HG02678 (cell line): ENCODE measurements around the gene CRELD2.

Experiments
- ATAC-seq: cut with Tn5 transposase; IDR thresholded peaks from one replicate; pipeline ENCODE4 v1.9.1; 2021; ENCODE audit warnings: mild to moderate bottlenecking, moderate library complexity; ENCODE audit not compliant: unreplicated experiment

CRELD2 gene

DNA sequence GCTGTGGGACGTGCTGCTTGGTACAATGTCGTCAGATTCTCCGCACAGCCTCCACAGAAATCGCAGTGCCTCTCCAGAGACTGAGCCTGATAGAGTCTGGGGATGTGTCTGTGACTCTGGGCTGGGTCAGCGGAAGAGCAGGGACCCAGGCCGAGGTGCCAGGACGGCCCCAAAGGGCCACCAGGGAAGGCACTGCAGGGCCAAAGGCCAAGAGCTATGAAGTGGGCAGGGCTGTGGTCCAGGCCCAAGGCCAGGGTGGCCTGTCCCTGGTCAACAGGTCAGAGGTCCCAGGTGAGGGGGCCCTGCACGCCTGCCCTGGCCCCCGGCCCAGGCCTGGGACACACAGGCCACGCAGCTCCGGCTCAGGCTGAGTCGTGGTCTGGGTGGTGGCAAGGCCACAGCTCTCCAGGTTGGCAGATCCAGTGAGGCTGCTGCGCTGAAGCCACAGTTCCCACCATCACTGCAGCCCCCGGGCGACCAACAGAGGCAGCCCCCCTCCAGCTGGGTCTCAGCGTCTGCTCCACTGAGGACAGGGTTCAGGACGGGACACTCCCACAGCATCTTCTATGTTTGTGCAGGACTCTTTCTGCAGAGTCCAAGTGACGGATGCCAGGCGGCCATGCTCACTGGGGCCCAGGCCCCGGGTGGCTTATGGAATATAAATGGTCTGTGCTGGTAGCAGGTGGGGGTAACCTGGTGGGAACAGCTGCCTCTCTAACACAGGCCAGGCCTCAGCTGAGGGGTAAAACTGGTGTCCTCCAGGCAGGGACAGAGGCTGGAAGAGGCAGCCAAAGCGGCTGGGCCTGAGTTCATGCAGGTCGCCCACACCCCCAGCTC, 37.4 kb downstream of the CRELD2 start:
- ATAC-seq, result no peak

DNA sequence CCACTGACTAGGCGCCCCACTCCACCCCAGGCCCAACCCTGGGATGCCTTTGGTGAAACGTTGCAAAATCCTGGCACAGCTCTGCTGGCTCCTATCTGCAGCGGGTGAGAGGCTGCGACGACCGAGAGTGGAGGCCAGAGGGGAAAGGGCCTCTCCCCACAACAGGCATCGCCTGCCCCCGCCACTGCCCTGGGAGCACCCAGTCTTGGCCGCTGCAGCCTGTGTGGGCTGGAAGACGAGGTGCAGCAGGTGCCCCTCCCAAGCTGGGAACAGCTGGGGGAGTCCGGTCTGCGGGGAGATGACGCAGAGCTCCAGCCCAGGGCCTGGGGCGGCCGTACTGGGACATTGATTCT, 38.0 kb downstream of the CRELD2 start:
- ATAC-seq, result no peak

DNA sequence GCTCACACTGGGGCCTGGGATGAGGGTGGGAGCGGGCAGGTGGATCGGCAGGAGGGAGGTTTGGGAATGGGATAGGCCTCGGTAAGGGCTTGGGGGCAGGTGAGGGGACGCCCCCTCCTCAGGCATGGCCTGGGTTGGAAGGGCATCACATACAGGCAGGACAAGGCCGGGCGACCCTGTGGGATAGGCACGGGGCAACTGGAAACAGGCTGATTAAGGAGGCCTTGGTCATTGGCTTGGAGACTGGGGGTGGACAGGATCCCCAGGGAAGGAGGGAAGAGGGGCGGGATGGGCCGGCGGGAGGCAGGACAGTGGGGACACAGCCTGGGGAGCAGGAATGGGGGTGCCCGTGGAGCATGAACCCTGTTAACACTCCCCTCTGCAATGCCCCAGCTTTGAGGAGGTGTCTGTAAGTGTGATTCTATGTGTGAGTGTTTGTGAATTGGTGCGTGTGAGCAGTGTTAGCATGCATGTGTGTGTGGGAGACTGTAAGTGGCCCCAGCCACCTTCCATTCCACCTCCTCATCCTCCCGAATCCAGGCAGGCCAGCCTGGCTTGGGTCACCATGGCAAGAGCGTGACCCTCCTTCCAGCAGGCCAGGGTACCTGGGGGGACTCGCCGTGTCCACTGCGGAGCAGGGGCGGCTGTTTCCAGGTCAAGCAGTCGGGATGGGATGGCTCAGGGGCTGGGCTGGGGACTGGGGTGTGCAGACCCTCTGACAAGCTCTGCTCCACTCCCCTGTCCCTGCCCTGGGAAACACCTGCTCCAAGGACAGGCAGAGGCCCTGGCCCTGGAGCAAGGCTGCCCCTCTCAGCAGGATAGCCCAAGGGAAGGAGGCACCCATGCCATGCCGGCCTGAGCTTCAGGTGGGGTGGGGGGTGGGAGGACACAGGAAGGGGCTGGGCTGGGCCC, 38.7 kb downstream of the CRELD2 start:
- no peak for ATAC-seq

DNA sequence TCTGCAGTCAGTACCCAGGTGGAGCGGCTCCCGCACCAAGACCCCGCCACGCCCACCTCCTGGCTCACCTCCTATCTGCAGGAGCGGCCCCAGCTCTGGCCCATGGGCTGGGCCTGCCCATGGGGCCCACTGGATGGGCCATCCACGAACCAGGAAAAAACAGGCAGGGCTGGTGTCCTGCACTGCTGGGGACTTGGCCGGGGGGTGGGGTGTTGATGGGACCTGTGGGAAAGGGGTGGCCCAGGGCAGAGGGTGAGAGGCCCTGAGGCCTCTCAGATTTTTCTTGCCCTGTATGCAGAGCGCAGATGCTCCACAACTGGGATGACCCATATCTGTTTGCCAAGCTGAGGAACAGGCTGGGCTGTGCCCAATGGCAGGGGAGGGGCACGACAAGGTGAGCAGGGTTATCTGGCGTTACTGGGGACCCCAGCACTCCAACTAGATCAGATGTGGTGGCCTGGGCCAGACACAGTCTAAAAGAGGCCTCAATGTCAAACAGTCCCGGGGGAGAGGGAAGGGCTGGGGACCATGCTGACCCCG, 39.5 kb downstream of the CRELD2 start:
- no peak for ATAC-seq

DNA sequence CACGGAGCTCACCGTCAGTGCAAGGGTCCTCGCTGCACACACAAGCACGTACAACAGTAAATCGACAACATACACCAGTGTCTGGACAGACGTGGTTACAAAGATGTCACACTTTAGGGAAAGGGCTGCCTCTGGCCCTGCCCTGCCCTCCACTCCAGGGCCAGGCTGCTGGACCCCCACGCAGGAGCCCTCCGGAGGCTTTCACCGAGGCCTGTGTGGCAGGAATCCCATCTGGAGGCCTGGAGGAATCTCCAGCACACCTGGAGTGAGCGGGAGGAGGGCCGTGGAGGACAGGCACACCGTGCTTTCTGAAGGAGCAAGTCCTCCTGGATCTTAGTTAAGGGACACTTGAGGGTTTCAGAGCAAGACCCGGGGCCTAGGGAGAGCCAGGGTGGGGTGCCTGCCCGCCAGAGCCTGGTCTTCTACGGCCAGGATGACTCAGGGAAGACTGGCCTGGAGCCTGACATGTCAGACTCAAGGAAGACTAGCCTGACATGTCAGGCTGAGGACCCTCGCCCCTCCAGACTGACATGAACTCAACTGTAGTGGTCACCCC, 40.0 kb downstream of the CRELD2 start:
- ATAC-seq, result no peak

DNA sequence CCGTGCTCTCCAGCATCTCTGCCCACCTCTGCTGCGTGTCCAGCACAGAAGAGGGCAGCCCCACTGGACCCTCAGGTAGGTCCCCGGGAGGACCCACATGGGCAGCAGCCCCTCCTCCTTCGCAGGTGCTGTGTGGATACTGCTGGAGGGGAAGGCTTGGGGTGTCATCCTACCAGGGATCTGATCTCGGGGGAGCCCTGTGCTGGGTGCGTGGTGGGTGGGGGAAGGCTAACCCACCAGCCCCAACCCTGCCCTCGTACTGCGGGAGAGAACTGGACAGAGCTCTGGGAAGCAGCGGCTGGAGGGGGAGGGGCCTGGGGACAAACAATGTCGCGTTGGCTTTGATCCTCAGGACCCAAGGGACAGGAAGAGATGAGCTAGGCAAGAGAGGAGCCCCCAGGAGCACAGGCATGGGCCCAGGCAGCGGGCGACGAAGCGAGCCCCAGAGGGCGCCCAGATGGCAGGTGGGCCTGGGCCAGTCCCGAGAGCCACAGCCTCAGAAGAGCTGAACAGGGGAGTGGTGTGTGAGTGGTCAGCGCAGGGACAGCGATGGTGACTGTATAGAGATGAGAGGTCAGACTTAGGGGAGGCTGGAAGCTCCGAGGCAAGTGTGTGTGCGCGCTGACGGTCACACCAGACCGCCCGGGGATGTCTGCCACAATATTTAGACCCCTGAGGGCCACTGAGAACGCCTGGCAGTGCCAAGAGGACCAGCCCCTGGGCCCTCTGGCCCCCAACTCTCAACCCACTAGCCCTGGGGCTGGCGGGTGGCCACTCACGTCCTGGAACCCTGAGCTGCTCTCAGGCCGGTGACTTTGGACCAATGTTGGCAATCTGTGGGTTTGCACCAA, 40.7 kb downstream of the CRELD2 start:
- ATAC-seq, result no peak

DNA sequence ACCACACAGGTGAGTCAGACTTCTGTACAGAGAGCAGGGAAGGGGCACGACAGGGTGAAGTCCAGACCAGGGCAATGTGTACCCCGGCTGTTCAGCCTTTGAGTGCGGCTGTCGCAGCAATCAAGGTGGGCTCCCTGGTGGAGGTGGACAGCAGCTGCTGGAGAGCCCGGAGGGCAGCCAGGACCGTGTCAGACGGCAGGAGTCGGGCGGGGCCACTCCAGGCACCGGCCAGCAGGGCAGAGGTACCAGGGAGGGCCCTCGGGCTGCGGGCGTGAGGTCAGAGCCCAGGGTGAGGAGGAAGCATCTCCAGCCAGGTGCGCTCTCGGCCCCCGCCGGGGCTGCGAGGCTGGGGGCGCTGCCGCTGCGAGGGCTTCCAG, 41.3 kb downstream of the CRELD2 start:
- no peak for ATAC-seq

DNA sequence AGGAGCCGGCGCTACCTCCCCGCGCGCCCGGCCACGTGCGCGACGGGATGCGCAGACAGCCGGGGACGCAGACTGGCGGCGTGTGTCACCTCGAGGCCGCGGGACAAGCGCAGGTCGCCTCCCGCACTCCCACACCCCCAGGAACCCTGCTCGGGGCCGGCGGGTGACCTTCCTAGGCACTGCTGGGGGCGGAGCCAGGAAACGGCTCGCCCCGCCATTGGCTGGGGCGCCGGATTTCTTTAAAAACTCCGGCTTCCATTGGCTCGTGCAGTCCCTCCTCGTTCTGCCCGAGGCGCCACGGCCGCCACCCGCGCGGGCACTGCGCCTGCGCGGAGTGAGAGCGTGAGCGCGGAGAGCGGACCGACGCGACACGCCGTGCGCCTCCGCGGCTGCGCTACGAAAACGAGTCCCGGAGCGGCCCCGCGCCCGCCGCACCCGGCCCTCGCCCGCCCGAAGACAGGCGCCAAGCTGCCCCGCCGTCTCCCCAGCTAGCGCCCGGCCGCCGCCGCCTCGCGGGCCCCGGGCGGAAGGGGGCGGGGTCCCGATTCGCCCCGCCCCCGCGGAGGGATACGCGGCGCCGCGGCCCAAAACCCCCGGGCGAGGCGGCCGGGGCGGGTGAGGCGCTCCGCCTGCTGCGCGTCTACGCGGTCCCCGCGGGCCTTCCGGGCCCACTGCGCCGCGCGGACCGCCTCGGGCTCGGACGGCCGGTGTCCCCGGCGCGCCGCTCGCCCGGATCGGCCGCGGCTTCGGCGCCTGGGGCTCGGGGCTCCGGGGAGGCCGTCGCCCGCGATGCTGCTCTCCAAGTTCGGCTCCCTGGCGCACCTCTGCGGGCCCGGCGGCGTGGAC, 41.9 kb downstream of the CRELD2 start, which contains the start of gene PIM3:
PIM3 (plus strand) TSS at position 614 of the 846 bp plus-strand sequence; CDS start at position 790, 176 bp downstream.
- ATAC-seq, result peak; percentile 75

DNA sequence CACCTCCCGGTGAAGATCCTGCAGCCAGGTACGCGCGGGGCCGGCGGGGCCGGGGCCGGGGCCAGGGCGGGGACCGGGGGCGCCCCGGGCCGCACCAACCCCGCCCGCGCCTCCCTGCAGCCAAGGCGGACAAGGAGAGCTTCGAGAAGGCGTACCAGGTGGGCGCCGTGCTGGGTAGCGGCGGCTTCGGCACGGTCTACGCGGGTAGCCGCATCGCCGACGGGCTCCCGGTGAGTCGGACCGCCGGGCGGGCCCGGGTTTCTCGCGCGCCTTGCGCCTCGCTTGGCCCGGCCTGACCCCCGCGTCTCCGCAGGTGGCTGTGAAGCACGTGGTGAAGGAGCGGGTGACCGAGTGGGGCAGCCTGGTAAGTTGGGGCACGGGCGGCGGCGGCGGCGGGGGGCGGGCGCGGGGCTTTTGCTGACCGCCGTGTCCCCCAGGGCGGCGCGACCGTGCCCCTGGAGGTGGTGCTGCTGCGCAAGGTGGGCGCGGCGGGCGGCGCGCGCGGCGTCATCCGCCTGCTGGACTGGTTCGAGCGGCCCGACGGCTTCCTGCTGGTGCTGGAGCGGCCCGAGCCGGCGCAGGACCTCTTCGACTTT, 42.7 kb downstream of the CRELD2 start:
- no peak for ATAC-seq

DNA sequence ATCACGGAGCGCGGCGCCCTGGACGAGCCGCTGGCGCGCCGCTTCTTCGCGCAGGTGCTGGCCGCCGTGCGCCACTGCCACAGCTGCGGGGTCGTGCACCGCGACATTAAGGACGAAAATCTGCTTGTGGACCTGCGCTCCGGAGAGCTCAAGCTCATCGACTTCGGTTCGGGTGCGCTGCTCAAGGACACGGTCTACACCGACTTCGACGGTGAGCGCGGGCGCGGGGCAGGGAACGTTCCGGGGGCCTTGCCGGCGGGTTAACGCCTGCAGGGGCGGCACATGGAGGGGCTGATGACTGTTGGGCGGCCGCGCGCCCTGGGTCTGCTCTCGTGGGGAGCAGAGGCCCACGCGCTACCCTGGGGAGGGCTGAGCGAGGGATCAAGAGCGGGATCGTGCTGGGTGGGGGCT, 43.2 kb downstream of the CRELD2 start:
- no peak for ATAC-seq

DNA sequence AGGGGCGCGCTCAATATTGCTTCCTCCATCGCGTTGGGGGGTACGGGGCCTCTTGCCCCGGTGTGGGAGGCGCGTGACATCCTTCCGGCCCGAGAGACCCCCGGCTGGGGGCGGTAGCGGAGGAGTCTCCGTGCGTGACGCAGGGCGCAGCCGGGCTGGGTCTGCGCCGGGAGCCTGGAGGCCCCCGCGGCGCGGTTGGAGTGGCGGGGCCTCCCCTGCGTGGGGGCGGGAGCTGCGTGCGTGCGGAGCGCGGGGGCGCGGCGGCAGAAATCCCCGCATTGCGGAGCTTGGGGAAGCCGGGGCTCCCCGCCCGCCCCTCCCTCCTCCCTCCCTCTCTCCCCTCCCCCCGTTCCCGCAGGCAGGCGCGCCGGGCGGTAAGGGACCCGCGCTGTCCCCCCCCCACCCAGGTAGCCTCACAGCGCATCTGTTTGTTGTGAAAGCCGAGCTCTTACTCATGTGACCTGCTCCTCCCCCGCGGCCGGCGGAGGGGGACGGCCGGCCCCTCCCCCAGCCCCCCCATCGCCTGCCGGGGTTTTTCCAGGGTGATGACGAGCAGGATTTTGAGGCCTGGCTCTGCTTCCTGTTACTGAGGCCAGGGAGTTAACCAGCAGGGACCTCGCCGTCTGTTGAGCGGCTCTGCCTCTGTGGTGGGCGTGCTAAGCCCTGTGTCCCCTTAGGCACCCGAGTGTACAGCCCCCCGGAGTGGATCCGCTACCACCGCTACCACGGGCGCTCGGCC, 43.7 kb downstream of the CRELD2 start:
- no peak for ATAC-seq

DNA sequence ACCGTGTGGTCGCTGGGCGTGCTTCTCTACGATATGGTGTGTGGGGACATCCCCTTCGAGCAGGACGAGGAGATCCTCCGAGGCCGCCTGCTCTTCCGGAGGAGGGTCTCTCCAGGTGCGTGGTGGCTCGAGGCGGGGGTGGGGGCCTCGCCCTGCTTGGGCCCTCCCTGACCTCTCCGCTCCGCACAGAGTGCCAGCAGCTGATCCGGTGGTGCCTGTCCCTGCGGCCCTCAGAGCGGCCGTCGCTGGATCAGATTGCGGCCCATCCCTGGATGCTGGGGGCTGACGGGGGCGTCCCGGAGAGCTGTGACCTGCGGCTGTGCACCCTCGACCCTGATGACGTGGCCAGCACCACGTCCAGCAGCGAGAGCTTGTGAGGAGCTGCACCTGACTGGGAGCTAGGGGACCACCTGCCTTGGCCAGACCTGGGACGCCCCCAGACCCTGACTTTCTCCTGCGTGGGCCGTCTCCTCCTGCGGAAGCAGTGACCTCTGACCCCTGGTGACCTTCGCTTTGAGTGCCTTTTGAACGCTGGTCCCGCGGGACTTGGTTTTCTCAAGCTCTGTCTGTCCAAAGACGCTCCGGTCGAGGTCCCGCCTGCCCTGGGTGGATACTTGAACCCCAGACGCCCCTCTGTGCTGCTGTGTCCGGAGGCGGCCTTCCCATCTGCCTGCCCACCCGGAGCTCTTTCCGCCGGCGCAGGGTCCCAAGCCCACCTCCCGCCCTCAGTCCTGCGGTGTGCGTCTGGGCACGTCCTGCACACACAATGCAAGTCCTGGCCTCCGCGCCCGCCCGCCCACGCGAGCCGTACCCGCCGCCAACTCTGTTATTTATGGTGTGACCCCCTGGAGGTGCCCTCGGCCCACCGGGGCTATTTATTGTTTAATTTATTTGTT, 44.6 kb downstream of the CRELD2 start:
- ATAC-seq, result no peak

DNA sequence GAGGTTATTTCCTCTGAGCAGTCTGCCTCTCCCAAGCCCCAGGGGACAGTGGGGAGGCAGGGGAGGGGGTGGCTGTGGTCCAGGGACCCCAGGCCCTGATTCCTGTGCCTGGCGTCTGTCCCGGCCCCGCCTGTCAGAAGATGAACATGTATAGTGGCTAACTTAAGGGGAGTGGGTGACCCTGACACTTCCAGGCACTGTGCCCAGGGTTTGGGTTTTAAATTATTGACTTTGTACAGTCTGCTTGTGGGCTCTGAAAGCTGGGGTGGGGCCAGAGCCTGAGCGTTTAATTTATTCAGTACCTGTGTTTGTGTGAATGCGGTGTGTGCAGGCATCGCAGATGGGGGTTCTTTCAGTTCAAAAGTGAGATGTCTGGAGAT, 45.2 kb downstream of the CRELD2 start:
- ATAC-seq, result no peak

DNA sequence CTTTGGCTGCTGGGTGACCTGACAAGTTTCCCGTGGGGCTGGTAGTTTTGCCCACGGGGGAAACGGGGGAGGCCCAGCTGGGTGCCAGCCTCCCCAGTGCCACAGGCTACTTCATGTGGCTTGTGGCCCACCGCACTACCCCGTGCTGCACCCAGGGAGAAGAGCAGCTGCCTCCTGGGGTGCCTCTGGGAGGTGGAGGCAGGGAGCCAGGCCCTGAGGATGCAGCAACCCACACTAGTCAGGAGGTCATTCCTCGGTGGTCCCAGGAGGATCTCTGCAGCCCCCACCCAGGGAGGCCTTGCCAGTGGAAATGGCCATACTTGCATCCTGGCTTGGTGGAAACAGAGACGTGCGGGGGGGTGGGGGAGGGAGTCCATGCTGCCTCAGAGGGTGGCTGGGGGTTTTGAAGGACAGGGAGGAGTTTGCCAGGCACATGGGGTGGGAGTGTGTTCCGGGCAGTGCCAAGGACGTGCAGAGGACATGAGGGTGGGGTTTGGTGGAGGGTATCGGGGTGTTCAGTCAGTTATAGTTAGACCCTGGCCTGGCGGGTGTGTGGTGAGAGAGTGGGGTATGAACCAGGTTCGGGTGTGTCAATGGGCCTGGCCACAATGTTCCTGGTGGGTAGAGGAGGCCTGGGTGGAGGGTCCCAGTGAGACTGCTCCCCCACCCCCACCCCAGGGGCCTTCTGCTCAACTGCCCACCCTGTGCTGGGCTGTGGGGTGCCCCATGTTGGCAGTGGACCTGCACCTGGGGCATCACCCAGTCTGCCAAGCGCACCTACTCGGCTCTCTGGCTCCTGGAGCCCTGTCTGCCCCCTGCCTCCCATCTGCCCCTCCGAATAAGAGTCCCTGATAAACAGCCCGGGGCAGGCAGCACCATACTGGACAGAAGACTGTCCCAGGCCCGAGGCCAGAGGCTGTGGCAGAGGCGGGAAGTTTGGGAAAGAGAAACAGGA, 46.0 kb downstream of the CRELD2 start:
- ATAC-seq, result no peak

DNA sequence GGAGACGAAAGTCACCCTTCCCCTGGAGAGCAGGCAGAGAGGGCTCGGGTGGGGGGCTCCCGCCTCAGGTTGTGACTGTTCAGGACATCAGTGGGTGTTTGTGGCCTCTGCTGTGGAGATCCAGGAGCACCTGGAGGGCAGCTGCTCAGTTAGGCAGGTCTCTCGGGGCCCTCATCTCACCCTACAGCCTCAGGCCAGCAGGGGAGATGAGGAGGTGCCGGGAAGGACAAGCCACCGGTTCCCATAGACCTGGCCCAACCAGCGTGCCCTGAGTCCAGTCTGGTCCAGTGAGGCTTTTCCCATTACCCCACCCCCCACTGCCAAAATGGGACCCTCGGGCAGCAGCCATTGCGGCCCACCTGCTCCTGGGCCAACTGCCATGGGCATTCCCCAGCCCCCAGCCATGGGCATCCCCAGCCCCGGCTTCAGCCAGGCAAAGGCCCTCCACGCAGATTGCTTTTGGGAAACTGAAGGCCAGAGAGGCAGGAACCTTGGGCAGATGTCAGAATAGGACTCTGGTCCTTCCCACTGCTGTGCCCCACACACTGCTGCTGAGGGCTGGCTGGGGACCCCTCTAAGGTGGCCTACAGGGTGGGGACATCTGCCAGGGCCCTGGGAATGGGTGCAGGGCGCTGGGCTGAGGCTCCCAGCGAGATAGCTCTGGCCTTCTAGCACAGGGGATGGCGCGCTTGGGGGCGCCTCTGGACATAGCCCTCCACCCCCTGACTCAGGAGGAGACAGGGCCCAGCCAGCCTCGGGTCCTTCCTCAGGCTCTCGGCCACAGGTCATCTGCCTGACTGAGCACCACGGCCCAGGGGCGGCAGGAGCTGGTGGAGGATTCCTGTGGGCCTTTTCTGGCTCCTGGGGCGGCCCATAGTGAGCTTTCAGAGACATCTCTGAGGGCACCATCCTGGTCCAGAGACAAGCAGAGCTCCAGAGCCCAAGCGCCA, 46.9 kb downstream of the CRELD2 start:
- ATAC-seq, result no peak
